HuH-7.5 (cell line): ENCODE data around the gene KIF5A.
A peak's percentile ranks its signal among the peaks of the same experiment; 100 is the strongest.
"Not testable (repeated sequence)": the region's sequence is repeated elsewhere in the genome, so short reads cannot be mapped to it uniquely, and the experiment has no call there.

ENCODE experiments used
- DNase-seq: peaks from one replicate; pipeline ENCODE4 v3.0.0; 2011; ENCODE audit warnings: low spot score

The KIF5A gene

GRCh38 chr12:57558864-57559263 lies 9.0 kb downstream of the KIF5A start:
- DNase-seq, result no peak

GRCh38 chr12:57560516-57560915 lies 10.7 kb downstream of the KIF5A start:
- DNase-seq, result no peak

- DNase-seq, result not testable (repeated sequence)
Observed at GRCh38 chr12:57561117-57561516, 11.3 kb downstream of the KIF5A start.

DNA sequence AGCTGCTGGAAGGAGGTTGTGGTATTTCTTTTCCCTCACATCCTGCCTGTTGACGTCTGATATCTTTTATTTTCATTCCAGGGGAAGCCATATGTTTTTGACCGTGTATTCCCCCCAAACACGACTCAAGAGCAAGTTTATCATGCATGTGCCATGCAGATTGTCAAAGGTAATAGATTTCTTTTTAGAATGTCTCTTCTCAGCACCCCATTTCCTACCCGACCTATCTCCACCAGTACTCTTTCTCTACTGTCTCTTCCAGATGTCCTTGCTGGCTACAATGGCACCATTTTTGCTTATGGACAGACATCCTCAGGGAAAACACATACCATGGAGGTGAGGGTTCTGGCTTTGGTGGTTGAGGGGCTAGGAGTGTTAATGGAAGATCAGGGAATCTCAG lies 13.5 kb downstream of the KIF5A start:
- DNase-seq, result no peak

DNA sequence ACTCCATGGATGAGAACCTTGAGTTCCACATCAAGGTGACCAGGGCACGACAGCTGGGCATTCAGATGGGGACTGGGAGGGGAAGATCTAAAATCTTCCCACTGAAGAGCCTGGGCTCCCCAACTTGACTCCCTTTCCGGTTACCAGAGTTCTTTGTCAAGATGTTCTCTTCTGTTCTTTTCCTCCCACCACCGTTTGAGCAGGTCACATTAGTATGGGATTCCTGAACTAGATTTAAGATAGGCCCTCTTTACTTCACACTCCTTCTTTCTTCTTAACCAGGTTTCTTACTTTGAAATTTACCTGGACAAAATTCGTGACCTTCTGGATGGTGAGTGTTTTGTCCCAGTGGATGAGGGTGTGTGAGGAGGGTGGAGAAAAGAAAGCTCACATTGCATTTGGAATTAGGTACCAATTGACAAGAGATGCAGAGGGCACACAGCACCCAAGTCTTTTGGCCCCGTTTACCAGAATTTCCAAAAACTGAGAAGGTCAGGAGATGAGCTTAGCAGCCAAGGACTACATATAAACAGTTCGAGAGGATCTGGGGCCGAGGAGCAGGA lies 14.4 kb downstream of the KIF5A start:
- DNase-seq, result no peak

GRCh38 chr12:57568838-57569237 lies 19.0 kb downstream of the KIF5A start:
- no peak for DNase-seq

DNA sequence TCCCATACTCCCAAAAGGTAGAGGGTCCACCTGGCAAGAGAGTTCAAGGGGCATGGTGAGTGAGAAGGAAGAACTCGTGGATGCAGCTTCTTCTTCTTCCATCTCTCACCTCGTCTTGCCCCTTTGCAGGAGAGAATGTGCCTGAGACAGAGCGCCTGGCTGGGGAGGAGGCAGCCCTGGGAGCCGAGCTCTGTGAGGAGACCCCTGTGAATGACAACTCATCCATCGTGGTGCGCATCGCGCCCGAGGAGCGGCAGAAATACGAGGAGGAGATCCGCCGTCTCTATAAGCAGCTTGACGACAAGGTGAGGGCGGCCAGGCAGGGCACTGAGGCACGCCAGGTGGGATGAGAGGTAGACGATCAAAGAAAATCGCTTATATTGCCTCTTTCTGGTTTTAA lies 20.0 kb downstream of the KIF5A start:
- no peak for DNase-seq

DNA sequence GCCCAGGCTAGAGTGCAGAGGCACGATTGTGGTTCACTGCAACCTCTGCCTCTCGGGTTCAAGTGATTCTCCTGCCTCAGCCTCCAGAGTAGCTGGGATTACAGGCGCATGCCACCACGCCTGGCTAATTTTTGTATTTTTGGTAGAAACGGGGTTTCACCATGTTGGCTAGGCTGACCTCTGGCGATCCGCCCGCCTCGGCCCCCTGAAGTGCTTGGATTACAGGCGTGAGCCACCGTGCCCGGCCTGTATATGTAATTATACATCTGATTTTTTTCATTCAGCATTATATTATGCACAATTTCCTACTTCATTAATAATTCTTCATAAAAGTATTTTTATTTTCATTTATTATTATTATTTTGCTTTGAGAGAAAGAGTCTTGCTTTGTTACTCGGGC lies 20.6 kb downstream of the KIF5A start:
- not testable (repeated sequence) for DNase-seq

DNA sequence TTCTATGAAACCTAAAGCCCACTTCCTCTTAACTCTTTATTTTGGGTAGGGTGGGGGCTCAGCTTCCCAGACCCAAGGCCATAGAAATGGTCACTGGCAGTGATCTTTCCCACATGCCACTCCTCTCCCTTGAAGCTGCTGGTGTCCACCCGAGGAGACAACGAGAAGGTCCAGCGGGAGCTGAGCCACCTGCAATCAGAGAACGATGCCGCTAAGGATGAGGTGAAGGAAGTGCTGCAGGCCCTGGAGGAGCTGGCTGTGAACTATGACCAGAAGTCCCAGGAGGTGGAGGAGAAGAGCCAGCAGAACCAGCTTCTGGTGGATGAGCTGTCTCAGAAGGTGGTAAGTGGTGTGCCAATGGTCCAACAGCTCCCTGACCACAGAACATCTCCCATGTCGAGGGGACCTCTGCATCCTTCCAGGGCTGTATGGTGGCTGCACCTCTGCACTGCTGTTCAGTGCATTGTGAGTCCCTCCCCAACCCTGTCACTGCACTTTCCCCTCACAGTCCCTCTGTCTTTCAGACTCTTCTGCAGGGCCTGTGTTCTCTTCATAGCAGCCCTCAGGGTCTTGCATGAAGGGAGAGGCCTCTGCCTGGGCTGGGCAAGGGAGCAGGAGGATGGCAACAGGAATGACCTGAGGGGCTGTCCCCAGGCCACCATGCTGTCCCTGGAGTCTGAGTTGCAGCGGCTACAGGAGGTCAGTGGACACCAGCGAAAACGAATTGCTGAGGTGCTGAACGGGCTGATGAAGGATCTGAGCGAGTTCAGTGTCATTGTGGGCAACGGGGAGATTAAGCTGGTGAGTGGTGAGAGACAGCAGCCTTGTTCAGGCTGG lies 22.3 kb downstream of the KIF5A start:
- DNase-seq, result no peak

- no peak for DNase-seq
Observed at GRCh38 chr12:57574795-57575194, 25.0 kb downstream of the KIF5A start.

- DNase-seq, result peak; percentile 47
Observed at GRCh38 chr12:57575771-57576612, 26.1 kb downstream of the KIF5A start.

DNA sequence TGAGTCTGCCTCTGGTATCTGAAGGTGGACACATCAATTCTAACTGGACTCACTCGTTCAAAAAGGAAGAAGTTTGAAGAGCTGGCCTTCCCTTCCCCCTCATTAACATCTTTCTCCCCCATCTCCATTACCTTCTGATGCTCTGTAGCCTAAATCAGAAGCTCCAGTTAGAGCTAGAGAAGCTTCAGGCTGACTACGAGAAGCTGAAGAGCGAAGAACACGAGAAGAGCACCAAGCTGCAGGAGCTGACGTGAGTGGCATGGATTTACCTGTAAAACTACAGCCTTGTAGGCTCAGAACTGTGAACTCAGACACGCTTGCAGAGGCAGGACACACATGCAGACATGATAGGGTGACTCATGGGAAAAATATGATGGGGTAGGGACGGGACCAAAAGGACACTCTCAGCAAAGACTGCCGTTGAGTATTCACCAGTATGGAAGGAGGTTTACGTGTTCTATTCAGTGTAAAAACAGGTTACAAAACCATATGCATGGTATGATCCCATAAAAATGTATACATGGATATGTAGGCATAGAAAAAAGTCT lies 26.8 kb downstream of the KIF5A start:
- no peak for DNase-seq

- no peak for DNase-seq
Observed at GRCh38 chr12:57577981-57578758, 28.3 kb downstream of the KIF5A start.

- DNase-seq, result no peak
Observed at GRCh38 chr12:57579011-57579410, 29.2 kb downstream of the KIF5A start.

DNA sequence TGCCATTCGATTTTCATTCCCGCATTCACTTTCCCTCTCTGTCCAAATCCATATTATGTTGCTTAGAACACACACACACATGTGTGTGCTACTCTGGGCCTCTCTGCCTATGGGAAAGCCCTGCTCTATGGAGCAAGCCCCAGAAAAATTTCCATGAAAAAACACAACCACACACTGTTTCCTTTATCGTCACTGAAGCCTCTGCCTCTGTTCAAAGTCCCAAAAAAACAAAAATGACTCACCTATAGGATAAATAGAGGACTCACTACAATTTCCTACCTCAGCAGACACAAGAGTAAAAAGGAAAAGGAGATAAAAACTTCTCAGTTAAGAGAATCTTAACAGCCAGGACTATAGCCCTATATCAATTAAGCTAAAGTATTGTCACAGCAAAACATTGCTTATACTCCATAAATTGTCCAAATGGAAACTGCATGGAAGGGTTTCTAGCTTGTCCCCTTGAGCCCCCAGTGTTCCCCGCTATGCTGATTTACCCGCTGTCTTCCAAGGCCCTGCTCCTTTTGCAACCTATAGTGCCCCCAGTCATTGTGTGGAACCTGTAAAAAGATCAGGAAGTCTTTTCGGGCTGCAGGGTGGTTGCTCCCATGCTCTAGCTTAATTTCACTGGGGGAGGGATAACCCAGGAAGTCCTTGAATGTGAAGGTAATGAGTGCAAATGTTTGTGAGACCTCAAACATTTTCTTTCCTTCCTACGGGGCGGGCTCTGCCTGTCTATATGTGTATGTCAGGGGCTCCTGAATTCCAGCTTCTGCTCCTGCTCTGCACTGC lies 30.0 kb downstream of the KIF5A start:
- DNase-seq, result no peak

GRCh38 chr12:57580466-57580795 lies 30.6 kb downstream of the KIF5A start:
- DNase-seq, result no peak

DNA sequence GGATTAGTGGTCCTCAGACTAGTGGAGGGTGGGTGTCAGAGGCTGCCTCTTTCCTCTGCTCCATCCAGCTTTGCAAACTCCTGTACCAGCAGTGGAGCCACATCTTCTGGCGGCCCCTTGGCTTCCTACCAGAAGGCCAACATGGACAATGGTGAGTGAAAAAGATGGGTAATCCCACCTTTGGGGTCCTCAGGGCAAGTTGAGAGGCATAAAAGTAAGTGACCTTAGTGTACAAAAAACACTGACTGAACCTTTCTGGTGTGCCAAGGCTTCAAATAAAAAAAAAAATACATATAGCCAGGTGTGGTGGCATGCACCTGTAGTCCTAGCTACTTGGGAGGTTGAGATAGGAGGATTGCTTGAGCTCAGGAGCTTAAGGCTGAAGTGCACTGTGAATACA lies 32.0 kb downstream of the KIF5A start:
- no peak for DNase-seq

DNA sequence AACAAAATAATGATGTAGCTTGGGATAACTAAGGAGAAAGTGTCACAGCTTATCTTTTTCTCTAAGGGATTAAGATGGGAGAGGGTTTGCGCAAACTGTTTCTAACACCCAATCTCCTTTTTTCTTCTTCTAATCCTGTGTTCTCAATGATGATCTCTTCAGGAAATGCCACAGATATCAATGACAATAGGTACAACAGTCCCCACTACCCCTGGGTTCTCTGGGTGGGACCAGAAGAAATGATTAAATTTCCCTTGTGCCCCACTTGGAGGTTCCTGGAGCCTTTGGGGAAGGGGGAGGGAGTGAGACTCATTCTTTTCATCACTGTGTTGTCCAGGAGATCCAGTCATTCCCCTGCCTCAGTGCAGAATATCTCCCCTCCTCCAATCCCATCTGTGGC lies 32.6 kb downstream of the KIF5A start:
- DNase-seq, result no peak

GRCh38 chr12:57583008-57583831 lies 33.4 kb downstream of the KIF5A start:
- peak; percentile 85 for DNase-seq

GRCh38 chr12:57584050-57584449 lies 34.2 kb downstream of the KIF5A start:
- DNase-seq, result no peak
